ENCODE results near the gene HBA2. TPM values are rescaled to one million over a fixed set of nuclear protein-coding genes. Genes with fewer than 3 reads are reported as not detected.
"Not testable (repeated sequence)": the region's sequence is repeated elsewhere in the genome, so short reads cannot be mapped to it uniquely, and the experiment has no call there.

The HBA2 gene
- not detected in 2 replicates for total RNA-seq (2014; rRNA removed; shearing (Covaris generic))
- polyA plus RNA-seq (2015; cell fraction: cytosol; rRNA removed) = not detected in 2 replicates
- not detected in 2 replicates for polyA plus RNA-seq (2015; cell fraction: nucleus; rRNA removed)

- not testable (repeated sequence) for DNase-seq (ENCODE audit: low read depth)
These were observed at the start of gene HBA2 for GRCh38 chr16:172374-172941. HBA2 (plus strand) TSS chr16:172876; CDS start chr16:172913, 37 bp downstream.

DNA sequence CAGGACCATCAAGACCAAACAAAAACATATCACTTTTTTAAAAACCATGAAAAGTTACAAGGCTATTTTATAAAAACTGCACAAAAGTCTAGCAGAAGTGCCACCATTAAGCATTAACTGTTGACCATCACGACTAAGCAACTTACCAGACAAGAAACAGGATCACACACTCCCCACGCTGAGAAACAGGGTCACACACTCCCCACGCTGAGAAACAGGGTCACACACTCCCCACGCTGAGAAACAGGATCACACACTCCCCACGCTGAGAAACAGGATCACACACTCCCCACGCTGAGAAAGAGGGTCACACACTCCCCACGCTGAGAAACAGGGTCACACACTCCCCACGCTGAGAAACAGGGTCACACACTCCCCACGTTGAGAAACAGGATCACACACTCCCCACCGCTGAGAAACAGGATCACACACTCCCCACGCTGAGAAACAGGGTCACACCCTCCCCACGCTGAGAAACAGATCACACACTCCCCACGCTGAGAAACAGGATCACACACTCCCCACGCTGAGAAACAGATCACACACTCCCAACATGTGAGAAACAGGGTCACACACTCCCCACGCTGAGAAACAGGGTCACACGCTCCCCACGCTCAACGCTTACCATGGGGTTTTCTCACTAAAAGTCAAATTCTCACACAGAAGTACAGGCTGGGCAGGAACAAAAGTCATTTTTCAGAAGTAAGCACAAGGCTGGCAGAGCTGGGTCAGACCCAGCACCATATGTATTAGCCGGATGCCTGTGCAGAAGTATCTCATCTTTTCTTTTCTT lies 48.9 kb upstream of the HBA2 start:
- not testable (repeated sequence) for DNase-seq (ENCODE audit: low read depth)

- no peak for DNase-seq (ENCODE audit: low read depth)
These were observed 47.7 kb upstream of the HBA2 start for GRCh38 chr16:125011-125410.

DNA sequence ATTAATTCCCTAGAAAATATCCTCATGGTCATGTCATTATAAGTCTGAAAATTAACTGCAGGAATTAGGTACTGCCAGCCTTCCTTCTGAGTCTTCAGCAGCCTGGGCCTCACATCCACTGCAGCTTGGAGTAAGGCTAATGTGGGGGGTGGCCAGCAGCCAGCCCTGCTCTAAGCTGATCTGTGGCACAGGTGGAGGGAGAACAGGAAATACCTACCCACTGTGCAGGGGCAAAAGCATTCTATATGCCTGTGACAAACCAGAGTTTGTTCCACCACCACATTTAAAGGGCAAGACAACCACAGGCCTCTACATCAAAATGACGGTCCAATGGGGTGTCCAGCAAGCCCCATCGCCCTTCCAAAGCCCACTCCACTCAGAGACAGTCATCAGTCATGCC lies 43.6 kb upstream of the HBA2 start:
- DNase-seq (ENCODE audit: low read depth) = no peak

GRCh38 chr16:130533-131173 lies 42.0 kb upstream of the HBA2 start:
- no peak for DNase-seq (ENCODE audit: low read depth)

DNA sequence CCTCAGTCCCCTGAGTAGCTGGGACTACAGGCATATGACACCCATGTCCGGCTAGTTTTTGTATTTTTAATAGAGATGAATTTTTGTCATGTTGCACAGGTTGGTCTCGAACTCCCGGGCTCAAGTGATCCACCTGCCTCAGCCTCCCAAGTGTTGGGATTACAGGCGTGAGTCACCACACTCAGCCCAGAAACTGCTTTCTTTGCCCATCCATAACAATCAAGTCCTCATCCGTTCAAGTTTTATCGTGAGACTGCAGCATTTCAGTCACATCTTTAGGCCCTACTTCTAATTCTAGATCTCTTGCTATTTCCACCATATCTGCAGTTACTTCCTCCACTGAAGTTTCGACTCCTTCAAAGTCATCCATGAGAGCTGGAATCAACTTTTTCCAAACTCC lies 40.6 kb upstream of the HBA2 start:
- no peak for DNase-seq (ENCODE audit: low read depth)

DNA sequence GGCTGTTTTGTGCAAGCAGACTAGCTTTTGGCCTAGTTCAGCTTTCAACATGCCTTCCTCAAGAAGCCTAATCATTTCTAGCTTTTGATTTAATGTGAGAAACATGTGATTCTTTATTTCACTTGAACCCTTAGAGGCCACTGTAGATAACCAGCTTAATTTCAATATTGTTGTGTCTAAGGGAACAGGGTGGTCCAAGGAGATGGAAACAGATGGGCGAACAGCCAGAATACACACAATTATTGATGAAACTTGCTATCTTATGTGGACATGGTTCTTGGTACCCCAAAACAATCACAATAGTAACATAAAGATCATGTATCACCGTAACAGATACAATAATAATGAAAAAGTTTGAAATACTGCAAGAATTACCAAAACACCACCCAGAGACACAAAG lies 39.0 kb upstream of the HBA2 start:
- no peak for DNase-seq (ENCODE audit: low read depth)

- no peak for DNase-seq (ENCODE audit: low read depth)
These were observed 34.6 kb upstream of the HBA2 start for GRCh38 chr16:138049-138417.

GRCh38 chr16:140175-140857 lies 32.4 kb upstream of the HBA2 start:
- no peak for DNase-seq (ENCODE audit: low read depth)

- no peak for DNase-seq (ENCODE audit: low read depth)
These were observed 30.2 kb upstream of the HBA2 start for GRCh38 chr16:142405-142967.

DNA sequence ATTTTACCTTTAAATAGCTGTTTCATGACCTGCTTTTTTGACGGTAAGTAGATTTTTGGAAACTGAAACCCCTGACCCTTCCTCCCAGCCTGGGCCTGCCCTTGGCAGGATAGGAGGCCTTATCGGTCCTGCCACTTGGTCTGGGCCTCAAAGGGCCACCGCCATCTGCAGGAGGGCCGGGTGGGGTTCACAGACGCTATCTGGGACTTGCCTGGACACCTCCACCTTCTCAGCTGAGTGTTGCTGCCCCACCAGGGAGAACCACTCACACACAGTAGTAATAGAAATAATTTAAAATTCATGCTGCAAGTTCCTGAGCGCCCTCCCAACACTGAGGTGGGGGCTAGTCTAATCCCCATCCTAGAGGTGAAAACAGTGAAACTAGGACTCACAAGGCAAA lies 29.6 kb upstream of the HBA2 start:
- no peak for DNase-seq (ENCODE audit: low read depth)

- DNase-seq (ENCODE audit: low read depth) = no peak
These were observed 29.2 kb upstream of the HBA2 start for GRCh38 chr16:143456-143855.

DNA sequence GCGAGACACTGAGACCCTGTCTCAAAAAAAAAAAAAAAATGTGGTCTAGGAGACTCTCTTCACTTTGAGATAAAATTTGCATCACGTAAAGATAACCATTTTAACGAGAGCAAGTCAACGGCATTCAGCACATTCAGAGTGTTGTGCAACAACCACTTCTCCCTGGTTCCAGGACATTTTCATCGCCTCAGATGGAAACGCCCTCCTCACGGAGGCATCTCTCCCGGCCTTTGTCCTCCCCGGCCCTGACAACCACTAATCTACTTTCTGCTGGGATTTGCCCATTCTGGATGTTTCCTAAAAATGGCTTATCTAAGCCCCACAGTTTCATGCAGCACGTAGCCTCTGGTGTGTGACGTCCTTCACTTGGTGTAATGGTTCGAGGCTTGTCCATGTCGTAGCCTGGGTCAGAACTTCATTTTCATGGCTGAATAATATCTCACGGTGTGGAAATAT lies 27.9 kb upstream of the HBA2 start:
- no peak for DNase-seq (ENCODE audit: low read depth)

DNA sequence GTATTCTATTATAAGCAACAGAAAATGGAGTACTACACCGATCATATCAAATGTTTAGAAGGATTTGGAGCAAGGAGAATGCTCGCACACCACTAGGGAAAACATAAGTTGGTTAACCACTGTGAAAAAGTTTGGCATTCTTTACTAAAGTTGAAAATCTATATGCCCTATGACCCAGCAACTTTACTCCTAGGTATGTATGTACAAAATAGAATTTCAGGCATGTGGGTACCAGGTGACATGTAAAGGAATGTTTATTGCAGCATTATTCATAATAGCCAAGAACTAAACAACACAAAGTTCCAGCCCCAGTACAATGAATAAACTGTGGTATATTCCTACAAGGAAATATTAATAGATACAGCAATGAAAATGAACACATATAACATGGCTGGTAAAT lies 26.0 kb upstream of the HBA2 start:
- no peak for DNase-seq (ENCODE audit: low read depth)

DNA sequence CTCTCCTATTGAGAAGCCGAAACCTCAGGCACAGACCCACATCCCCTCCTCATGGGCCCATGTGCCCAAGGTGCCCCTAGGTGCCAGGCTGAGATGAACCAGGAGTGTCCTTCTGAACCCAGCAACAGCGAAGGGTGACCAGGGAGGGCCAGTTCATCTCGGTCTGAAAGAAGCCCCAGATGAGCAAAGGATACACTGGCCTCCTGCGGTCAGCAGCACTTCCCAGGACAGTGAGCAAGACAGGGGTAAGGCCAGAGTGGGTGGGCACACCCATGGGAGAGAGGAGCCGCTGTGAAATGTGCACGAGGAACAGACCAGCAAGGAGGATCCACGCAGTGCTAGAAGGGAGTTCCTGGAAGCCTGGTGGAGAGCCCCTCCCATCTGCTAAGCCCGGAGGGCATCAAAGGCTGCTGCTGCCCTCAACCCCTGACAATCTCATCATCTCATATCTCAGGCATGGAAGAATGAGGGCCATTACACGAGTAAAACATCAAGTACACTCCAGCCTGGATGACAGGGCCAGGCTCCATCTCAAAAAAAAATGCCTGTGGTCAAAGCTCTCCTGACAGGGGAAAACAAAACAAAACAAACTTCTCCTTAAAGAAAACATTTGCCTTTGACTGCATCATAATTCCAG lies 23.5 kb upstream of the HBA2 start:
- DNase-seq (ENCODE audit: low read depth) = no peak

GRCh38 chr16:152141-153128 lies 20.2 kb upstream of the HBA2 start, which contains the start of gene HBZ:
HBZ (plus strand) TSS chr16:152644; CDS start chr16:152910, 266 bp downstream.
- DNase-seq (ENCODE audit: low read depth) = no peak

DNA sequence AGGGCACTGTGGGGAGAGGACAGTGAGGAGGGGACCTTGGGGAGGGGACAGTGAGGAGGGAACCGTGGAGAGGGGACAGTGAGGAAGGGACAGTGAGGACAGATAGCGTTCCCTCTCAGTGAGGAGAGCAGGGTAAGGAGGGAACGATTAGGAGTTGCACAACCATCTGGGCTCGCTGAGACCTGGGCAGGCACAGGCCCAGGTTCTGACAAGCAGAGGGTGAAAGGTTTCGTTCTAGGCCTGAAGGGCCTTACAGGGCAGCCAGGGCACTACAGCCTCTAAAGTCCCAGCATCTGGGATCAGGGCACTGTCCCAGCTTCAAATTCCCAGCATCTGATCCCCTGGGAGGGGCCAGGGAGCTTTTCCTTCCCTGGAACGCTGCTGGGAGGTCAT lies 19.6 kb upstream of the HBA2 start:
- not testable (repeated sequence) for DNase-seq (ENCODE audit: low read depth)

DNA sequence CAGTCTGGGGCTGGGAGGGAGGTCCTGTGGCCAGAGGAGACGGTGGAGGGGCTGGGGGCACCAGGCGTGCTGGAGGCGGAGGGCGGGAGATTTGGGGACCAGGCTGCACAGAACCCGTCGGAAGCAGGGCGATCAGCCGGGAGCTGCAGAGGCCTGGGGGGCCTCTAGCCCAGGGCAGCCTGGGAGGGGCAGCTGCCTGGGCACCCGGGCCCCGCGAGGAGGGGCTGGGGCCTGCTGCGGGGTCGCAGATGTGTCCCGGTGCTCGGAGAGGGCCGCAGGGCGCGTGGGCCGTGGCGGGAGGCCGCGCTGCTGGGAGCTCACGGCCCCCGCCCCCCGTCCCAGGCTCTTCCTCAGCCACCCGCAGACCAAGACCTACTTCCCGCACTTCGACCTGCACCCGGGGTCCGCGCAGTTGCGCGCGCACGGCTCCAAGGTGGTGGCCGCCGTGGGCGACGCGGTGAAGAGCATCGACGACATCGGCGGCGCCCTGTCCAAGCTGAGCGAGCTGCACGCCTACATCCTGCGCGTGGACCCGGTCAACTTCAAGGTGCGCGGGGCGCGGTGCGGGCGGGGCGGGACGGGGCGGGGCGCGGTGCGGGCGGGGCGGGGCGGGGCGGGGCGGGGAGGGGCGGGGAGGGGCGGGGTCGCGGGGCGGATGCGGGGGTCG lies 19.0 kb upstream of the HBA2 start:
- DNase-seq (ENCODE audit: low read depth) = not testable (repeated sequence)
